NCI-H748 (cell line): ENCODE measurements around the gene CPT1A.

ENCODE experiments used
- DNase-seq: peaks from one replicate; lab custom pipeline; 2025; ENCODE audit not compliant: unreplicated experiment; lab: John Stamatoyannopoulos, UW

CPT1A gene

DNA sequence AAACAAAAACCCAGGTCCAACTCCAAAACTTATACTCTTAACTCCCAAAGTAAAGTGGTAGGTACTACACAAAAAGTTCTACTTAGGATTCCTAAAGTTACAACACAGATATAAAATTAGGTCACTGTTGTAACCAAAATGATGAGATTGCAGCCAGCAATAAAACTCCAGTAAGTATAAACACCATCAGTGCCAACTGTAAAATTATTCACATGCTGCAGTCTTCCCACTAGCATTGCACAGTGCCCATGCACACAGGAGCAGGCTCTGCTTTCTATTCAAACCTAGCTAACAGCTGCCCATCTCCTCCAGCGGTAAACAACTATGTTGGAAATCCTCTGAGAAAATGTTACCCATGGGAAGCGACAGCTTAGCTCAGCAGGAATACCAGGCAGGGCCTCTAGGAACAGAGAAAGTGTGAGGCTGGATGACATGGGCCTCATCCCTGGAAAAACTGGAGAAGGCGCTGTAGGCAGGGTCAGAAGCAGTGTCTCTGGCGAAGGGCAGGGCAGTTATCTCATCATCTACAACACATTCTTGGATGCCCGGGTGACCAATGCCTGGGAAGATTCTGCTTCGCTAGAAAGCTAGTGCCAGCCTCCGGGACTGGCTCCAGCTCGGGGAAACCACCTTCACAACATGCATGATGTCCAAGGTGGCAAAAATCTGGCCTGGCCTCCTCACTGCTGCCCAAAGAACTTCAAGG is 9.1 kb downstream of the CPT1A start:
- DNase-seq, result no peak

DNA sequence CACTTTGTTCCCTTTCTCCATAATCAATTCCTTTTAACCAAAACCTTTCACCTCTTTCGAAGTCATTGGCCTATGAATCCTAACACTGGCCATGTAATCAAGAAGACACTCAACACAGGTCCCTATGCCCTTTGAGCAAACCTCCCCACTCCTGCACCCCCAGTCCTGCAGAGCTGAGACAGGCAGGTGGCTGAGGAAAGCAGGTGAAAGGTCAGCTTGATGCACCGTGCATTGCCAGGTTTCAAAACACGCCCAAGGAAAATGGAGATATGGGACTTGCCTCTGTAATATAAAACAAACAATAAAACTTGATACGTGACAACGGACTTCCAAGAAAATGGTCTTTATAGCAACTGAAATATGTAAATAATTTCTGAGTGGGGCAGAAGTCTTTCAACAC is 10.6 kb downstream of the CPT1A start:
- DNase-seq, result no peak

DNA sequence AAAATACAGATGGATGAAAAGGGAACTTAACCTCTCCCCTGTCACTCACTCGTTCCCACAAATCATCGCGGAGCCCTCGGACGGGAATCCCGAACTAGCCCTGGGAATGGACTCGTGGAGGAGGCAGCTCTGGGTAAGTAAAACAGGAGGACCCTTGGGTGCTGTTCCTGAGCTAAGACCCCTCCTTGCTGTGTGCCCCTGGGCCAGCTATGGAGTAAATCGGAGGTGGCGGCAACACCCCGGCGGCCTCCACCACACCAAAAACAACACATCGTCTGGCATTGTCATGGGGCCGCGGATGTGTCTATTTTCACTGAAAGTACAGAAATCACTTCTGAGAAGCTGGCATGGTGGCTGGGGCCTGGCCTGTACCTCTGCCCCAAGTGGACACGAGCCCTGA is 12.1 kb downstream of the CPT1A start:
- no peak for DNase-seq

GRCh38 chr11:68828957-68829356 is 12.8 kb downstream of the CPT1A start:
- DNase-seq, result no peak

DNA sequence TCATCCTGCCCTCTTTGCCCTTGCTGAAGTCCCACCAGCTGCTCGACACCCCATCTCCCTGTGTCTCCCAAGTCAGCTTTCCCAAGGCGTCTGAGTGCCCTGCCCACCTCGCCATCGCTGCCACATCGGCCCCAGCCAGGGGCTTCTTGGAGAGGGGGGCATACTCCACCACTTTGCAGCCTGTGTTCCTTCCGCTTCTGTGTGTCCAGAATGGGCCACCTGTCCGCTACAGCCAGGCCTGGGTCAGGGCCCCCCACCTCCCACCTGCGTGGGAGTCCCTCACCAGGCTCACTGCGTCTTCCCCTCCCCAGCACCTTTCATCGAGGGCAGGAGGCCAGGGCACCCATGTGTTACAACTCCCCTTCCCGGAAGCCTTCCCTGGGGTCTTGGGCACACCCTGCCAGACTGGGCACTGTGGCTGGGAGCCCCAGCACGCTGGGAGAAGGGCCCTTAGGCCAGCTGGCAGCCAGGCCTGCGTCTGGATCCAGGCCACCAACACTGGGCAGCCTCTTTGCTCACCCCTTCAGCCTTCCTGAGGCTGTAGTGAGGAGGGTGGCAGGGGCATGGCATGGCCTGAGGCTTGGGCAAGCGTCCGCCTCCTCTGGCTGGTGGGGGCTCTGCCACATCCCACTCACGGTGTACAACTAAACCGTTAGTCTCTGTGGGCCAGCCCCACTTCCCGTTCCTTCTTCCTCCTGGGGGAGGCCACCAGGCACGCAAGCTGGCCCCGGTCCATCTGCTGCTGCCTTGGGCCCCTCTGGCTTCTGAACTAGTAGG is 13.4 kb downstream of the CPT1A start:
- DNase-seq, result no peak

- DNase-seq, result no peak
Measured at GRCh38 chr11:68827733-68828132, 14.0 kb downstream of the CPT1A start.

DNA sequence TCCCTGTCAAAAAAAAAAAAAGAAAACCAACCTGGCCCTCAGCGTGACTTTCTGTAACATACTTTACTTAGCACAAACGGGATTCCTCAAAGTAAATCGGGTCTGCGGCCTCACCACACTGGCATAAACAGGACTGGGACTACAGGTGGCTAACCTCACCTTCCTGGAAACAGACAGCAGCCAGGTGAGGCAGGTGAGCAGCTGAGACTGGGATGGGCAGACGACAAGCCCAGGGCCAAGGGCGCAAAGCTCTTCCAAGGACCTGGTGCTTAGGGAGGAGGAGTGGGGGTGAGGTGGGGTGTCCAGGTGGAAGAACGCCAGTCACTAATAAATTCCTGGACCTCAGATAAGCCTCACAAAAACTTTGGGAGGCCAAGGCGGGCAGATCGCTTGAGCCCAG is 15.0 kb downstream of the CPT1A start:
- no peak for DNase-seq

GRCh38 chr11:68825571-68825970 is 16.1 kb downstream of the CPT1A start:
- no peak for DNase-seq

GRCh38 chr11:68822546-68822945 is 19.2 kb downstream of the CPT1A start:
- DNase-seq, result no peak

DNA sequence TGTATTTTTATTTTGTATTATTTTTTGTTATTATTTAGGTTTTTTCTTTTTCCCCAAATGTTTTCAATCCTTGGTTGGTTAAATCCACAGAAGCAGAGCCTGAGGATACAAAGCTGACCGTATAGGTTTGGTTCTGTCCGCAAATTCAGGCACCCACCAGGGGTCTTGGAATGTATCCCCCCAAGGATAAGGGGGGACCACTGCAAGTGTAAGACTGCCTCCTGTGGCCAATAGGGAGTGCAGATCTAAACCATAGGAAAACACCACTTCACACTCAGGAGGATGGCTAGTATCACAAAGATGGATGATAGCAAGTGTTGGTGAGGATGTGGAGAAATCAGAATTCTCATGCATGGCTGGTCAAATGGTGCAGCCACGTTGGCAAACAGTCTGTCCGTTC is 20.0 kb downstream of the CPT1A start:
- no peak for DNase-seq

DNA sequence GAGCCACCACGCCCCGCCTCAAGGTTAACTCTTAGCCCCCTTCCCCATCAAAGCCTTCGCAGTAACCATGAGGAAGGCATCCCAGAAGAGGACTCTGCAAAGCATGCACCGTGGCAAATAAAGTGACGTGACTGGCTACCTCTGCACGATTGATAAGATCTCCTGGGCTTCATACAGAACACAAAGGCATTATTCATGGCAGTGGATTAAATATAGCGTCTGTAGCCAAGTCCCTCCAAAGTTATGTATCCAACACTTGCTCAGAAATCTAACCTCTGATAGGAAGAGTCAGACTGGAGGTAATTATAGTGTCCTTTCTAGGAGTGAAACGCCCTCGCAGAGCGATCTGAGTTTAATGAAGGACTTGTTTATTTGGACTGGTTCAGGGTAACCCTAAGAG is 22.4 kb downstream of the CPT1A start:
- no peak for DNase-seq

DNA sequence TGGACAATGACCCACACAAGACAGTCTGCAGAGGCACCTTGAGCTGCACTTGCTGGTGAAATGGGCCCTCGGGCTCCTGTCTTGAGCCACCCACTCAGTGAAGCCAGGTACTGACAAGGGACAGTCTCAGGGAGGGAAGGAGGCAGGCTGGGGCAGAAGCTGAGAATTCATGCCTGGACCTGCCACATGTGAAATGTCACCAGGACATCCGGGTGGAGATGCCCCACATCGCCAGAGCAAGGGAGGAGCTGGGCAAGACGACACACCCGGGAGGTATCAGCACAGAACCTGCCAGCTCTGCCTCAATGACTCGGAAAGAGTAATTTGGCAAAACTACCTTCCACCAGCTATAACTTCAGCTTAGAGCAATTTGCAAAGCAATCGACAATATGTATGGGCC is 23.5 kb downstream of the CPT1A start:
- no peak for DNase-seq

DNA sequence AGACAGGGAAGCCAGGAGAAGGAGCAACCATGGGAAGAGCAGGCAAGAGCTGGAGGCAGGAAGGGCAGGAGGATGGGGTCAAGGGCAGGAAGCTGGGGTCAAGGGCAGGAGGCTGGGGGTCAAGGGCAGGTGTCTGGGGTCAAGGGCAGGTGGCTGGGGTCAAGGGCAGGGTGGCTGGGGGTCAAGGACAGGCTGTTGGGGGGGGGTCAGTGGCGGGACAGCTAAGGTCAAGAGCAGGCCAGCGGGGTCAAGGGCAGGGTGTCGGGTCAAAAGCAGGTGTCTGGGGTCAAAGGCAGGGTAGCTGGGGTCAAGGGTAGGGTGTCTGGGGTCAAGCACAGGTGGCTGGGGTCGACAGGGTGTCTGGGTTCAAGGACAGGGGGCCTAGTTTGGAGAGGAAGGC is 24.2 kb downstream of the CPT1A start:
- DNase-seq, result no peak

DNA sequence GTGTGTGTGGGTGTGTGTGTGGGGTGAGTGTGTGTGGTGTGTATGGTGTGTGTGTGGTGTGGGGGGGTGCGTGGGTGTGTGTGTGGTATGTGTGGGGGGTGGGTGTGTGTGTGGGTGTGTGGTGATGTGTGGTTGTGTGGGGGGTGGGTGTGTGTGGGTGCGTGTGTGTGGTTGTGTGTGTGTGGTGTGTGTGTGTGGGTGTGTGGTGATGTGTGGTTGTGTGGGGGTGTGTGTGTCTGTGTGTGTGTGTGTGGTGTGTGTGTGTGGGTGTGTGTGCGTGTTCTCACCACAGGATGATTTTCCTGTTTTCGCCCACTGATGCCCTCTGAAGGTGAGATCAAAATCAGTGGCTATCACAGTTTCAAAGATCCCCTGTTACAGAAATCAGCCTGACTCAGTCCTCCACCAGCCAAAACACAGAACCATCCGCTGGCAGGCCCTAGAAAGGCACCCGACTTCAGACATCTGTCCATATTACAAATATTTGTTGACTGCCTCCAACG is 24.7 kb downstream of the CPT1A start:
- no peak for DNase-seq

- no peak for DNase-seq
Measured at GRCh38 chr11:68816251-68816776, 25.4 kb downstream of the CPT1A start.

GRCh38 chr11:68813773-68814172 is 27.9 kb downstream of the CPT1A start:
- DNase-seq, result no peak

- no peak for DNase-seq
Measured at GRCh38 chr11:68812526-68812925, 29.2 kb downstream of the CPT1A start.

DNA sequence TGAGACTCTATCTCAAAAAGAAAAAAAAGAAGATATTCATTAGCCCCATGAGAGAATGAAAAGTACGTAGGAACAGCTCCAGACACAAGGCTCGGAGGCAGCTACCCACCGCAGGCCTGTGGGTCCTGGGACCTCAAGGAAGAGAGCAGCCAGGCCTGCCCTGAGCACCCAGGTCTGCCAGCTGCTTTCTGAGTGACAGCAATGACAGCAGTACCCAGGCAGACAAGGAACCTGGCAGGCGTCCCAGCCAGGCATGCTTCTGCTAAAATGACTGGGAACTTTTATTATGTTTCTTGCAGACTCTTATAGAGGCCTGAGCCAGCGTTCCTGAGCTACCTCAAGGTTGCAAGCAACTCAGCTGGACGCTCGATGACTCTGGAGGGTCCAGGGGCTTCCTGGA is 31.6 kb downstream of the CPT1A start:
- no peak for DNase-seq

DNA sequence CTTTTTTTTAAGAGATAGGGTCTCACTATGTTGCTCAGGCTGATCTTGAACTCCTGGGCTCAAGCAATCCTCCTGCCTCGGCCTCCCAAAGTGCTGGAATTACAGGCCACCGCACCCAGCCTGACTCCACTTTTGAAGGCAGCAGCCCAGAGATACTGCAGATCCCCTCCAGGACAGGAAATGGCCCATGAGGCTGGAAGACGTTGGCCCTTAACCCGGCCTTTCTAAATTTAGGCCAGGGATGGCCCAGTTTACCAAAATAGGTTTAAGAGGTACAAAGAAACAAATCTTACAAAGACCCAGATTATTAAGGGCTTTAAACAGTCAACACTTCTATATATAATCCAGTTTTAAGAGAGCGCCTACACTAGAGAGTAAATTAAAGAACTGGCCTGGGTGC is 32.2 kb downstream of the CPT1A start:
- no peak for DNase-seq

GRCh38 chr11:68808787-68809186 is 32.9 kb downstream of the CPT1A start:
- DNase-seq, result no peak

- DNase-seq, result no peak
Measured at GRCh38 chr11:68806931-68807844, 34.5 kb downstream of the CPT1A start.
